BJ (cell line): ENCODE results near the gene ANKRD40CL. TPM values are rescaled to one million over a fixed set of nuclear protein-coding genes. Genes with fewer than 3 reads are reported as not detected.

ENCODE experiments used
- CTCF ChIA-PET: fragments of 350-600 bp; formaldehyde crosslinking; extraction: SDS; loops from one replicate; lab custom pipeline; 2021; ENCODE audit warnings: antibody characterized with exemption, inconsistent platforms; lab: Yijun Ruan, JAX
- POLR2A ChIA-PET: fragments of 300-600 bp; sonication (Branson Sonifier 250); formaldehyde crosslinking; extraction: SDS; loops from one replicate; lab custom pipeline; 2021; ENCODE audit warnings: antibody characterized with exemption; lab: Charles Lee
- DNase-seq: peaks from one replicate; pipeline ENCODE4 v3.0.0-alpha.2; 2011; ENCODE audit warnings: low read depth
- H3K27me3 ChIP-seq: 2 replicates; pipeline ENCODE4 v1.6.0; 2011; ENCODE audit warnings: low read length; ENCODE audit not compliant: control insufficient read depth, insufficient read depth
- H3K36me3 ChIP-seq: 2 replicates; pipeline ENCODE4 v1.5.1; 2011; ENCODE audit warnings: low read length; ENCODE audit not compliant: control insufficient read depth, insufficient read depth
- H3K4me3 ChIP-seq: 2 replicates; pipeline ENCODE4 v1.5.1; 2011; ENCODE audit warnings: low read depth, mild to moderate bottlenecking, control low read depth, low read length
- CTCF ChIP-seq: IDR thresholded peaks from 2 replicates; pipeline ENCODE4 v1.5.1; 2011; ENCODE audit warnings: low read depth, mild to moderate bottlenecking, control low read depth, inconsistent platforms, low read length, moderate library complexity; ENCODE audit not compliant: insufficient read depth
- polyA plus RNA-seq: library from polyadenylated mRNA; depleted of rRNA; stranded (reverse); fragments of >200 nt; gene quantifications from 2 replicates; pipeline ENCODE4 v1.2.3, GENCODE V29; 2011

ANKRD40CL gene
- polyA plus RNA-seq, 1 experiment, result not detected

GRCh38 chr17:50768346-50768761 lies 1.0 kb upstream of the ANKRD40CL start:
- no peak for DNase-seq
- Histone ChIP-seq H3K27me3 (peaks cover 3% of the 10 kb centered on the region), H3K36me3 (no peaks in the 10 kb centered on the region), H3K4me3 (no peak overlapping the region)
- no peak for TF ChIP-seq CTCF
- POLR2A ChIA-PET, result no interaction called here
- CTCF ChIA-PET, result interaction anchor here (0.9 to 7.2 kb wide), 3 partner anchors 10 to 50 kb away, joined by 3 to 40 read pairs (median 3); no protein-coding TSS in a partner anchor

GRCh38 chr17:50767030-50767429 lies 288 bp downstream of the ANKRD40CL start:
- Histone ChIP-seq H3K4me3 (no peak overlapping the region), H3K27me3 (peaks cover 3% of the 10 kb centered on the region), H3K36me3 (no peaks in the 10 kb centered on the region)
- ChIA-PET POLR2A (no interaction called here), CTCF (interaction anchor here (0.7 to 7.2 kb wide), 3 partner anchors 16 to 72 kb away, joined by 3 to 40 read pairs (median 3); no protein-coding TSS in a partner anchor)
- no peak for TF ChIP-seq CTCF
- DNase-seq, result no peak

- DNase-seq, result no peak
- H3K36me3 ChIP-seq, result no peaks in the 10 kb centered on the region
- POLR2A ChIA-PET, result no interaction called here
- TF ChIP-seq CTCF, result no peak
- H3K27me3 ChIP-seq, result peaks cover 3% of the 10 kb centered on the region; the same call in 1 of the 2 replicates
- H3K4me3 ChIP-seq, result no peak overlapping the region
- CTCF ChIA-PET, result interaction anchor here (0.6 to 7.2 kb wide), 3 partner anchors 10 to 216 kb away, joined by 3 to 40 read pairs (median 3); no protein-coding TSS in a partner anchor
Measured at GRCh38 chr17:50766222-50767023, 895 bp downstream of the ANKRD40CL start.

GRCh38 chr17:50765454-50766221 lies 1.7 kb downstream of the ANKRD40CL start:
- H3K36me3 ChIP-seq, result no peaks in the 10 kb centered on the region
- POLR2A ChIA-PET, result no interaction called here
- CTCF ChIA-PET, result interaction anchor here (0.8 to 7.2 kb wide), 3 partner anchors 9 to 87 kb away, joined by 3 to 40 read pairs (median 4); no protein-coding TSS in a partner anchor
- TF ChIP-seq CTCF, result no peak
- H3K4me3 ChIP-seq, result no peak overlapping the region
- no peak for DNase-seq
- H3K27me3 ChIP-seq, result peaks cover 3% of the 10 kb centered on the region; the same call in 1 of the 2 replicates
